Lung (tissue), 12 donors: ENCODE measurements around the gene KIAA1958. TPM values are rescaled to one million over a fixed set of nuclear protein-coding genes. Genes with fewer than 3 reads are reported as not detected.

Source experiments
- ATAC-seq: fragments of 200-7000 bp; cut with Tn5 transposase; one replicate; pipeline ENCODE4 v1.9.1; 2020; ENCODE audit warnings: moderate number of reproducible peaks; ENCODE audit not compliant: insufficient read depth, low FRiP score
- DNase-seq, 3 donors: peaks; one replicate each; pipeline ENCODE4 v3.0.0-alpha.2; 2013 to 2017
- H3K27ac ChIP-seq, 2 donors: one replicate each; pipeline ENCODE4 v1.5.1; 2013; ENCODE audit warnings: mild to moderate bottlenecking in 2 of 2, moderate library complexity in 2 of 2, control low read depth in 1 of 2, inconsistent platforms in 1 of 2, low read depth in 1 of 2, low read length in 1 of 2
- H3K27me3 ChIP-seq, 3 donors: one replicate each; pipeline ENCODE4 v1.5.1; 2013; ENCODE audit warnings: low read length in 2 of 3; ENCODE audit not compliant: control insufficient read depth in 3 of 3, insufficient read depth in 3 of 3
- H3K36me3 ChIP-seq, 4 donors: one replicate each; pipeline ENCODE4 v1.5.1; 2013; ENCODE audit warnings: low read length in 4 of 4, mild to moderate bottlenecking in 1 of 4, moderate library complexity in 1 of 4; ENCODE audit not compliant: control insufficient read depth in 4 of 4, insufficient read depth in 4 of 4
- H3K4me1 ChIP-seq, 5 donors: one replicate each; pipeline ENCODE4 v1.5.1; 2013; ENCODE audit warnings: low read length in 5 of 5, mild to moderate bottlenecking in 2 of 5, moderate library complexity in 1 of 5; ENCODE audit not compliant: control insufficient read depth in 5 of 5, insufficient read depth in 5 of 5
- H3K4me3 ChIP-seq: one replicate; pipeline ENCODE4 v1.5.1; 2013; ENCODE audit warnings: mild to moderate bottlenecking, control low read depth, moderate library complexity
- H3K9ac ChIP-seq, 2 donors: one replicate each; pipeline ENCODE4 v1.5.1; 2013; ENCODE audit warnings: low read length in 2 of 2, control low read depth in 1 of 2; ENCODE audit not compliant: insufficient read depth in 1 of 2
- H3K9me3 ChIP-seq, 4 donors: one replicate each; pipeline ENCODE4 v1.5.1; 2013; ENCODE audit warnings: low read length in 3 of 4, mild to moderate bottlenecking in 1 of 4, moderate library complexity in 1 of 4; ENCODE audit not compliant: control insufficient read depth in 4 of 4, insufficient read depth in 3 of 4
- WGBS, 2 donors: extraction: QIAGEN DNeasy Blood & Tissue Kit; methylation state at CpG; one replicate each; pipeline ENCODE4 v1.1.7; 2013; 5-methylcytosine and 5-hydroxymethylcytosine counted together
- polyA plus RNA-seq, 2 donors: library from polyadenylated mRNA; stranded (reverse); fragments of 200-250 nt; gene quantifications; one replicate each; pipeline ENCODE4 v1.2.1, GENCODE V29; 2013
- total RNA-seq, 2 donors: library from RNA; depleted of rRNA in 1 of 2; stranded (reverse); fragments of >200 nt in 1 of 2; gene quantifications; one replicate each; pipeline ENCODE4 v1.2.1, GENCODE V29; 2014 to 2021
- TF ChIP-seq, protein P1 (sequence below): IDR thresholded peaks from 2 replicates; pipeline ENCODE4 v1.5.1; 2012; ENCODE audit warnings: mild to moderate bottlenecking; ENCODE audit errors: control extremely low read depth, extremely low read depth
- donor health status: control.
- donor health status: control.
- donor health status: Bipolar disorder and iron deficiency.
- donor health status: healthy.
- donor health status: DM: yes; HTN: yes; CAD: no.

The KIAA1958 gene
- total and polyA plus RNA-seq, 4 donors = 2.0 to 24.0 (median 6.8) TPM

DNA sequence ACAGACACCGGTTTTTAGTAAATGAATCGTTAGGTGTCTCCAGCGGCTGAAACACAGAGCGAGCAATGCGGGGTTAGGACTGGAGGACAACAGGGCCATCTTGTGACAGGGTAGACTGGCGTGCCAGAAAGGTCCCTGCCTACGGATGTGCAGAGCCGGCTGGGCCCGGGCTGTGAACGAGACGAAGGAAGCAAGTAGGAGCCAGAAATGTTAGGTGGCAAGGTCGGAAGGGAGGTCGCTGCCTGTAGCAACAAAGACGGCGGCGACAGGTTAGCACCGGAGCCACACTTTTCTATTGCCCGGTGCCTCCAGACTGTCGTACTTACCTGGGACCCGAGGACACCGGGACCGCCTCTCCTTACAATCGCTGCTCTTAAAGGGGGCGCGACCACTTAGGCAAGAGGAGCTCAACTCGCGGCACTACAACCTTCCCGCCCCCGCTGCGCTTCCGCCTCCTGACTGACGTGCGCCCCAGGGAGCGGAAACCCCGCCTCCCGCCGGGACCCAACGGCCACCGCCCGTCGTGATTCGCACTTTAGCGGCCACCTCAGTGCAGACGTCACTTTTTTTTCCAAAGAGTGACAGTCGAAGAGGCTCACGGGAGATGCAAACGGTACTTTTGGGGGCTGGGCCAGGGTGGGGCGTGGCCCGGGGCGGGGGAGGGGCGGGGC lies 231.2 kb downstream of the KIAA1958 start, which contains the start of gene INIP:
Gene INIP, minus strand, starts transcription at position 457 of the 671 bp plus-strand sequence. CDS start 1,632 bp downstream, outside the sequence.
- peak within 1 kb of the TSS; percentile 86 to 94 for H3K27ac ChIP-seq
- TF ChIP-seq, protein P1, sequence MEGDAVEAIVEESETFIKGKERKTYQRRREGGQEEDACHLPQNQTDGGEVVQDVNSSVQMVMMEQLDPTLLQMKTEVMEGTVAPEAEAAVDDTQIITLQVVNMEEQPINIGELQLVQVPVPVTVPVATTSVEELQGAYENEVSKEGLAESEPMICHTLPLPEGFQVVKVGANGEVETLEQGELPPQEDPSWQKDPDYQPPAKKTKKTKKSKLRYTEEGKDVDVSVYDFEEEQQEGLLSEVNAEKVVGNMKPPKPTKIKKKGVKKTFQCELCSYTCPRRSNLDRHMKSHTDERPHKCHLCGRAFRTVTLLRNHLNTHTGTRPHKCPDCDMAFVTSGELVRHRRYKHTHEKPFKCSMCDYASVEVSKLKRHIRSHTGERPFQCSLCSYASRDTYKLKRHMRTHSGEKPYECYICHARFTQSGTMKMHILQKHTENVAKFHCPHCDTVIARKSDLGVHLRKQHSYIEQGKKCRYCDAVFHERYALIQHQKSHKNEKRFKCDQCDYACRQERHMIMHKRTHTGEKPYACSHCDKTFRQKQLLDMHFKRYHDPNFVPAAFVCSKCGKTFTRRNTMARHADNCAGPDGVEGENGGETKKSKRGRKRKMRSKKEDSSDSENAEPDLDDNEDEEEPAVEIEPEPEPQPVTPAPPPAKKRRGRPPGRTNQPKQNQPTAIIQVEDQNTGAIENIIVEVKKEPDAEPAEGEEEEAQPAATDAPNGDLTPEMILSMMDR = no peak
- no peaks in the 10 kb centered on the region for H3K9me3 ChIP-seq
- peaks cover 0 to 11% (median 5%) of the 10 kb centered on the region in 4 donors for H3K36me3 ChIP-seq
- DNase-seq (peak; percentile 98 to 99 (median 98)), ATAC-seq (peak; percentile 96)
- H3K4me3 ChIP-seq = peak within 1 kb of the TSS; percentile 85
- H3K9ac ChIP-seq = peak within 1 kb of the TSS; percentile 86
- peaks cover 0 to 8% (median 0%) of the 10 kb centered on the region in 5 donors for H3K4me1 ChIP-seq
- 0 to 1% methylated on average over 51 of the region's 51 CpGs for WGBS, 2 donors
- no peaks in the 10 kb centered on the region for H3K27me3 ChIP-seq

Other genes with a start within 250 kb of the KIAA1958 start
- 10 to 100 TPM; 71.3 to 75.1 TPM for gene PTBP3, start 153.2 kb upstream of the KIAA1958 start, total RNA-seq
- 10 to 100 TPM; 12.4 to 22.4 TPM for gene PTBP3, start 153.2 kb upstream of the KIAA1958 start, polyA plus RNA-seq
- 10 to 100 TPM; 31.4 to 58.6 TPM for gene HSDL2, start 106.7 kb upstream of the KIAA1958 start, total RNA-seq
- gene HSDL2, start 106.7 kb upstream of the KIAA1958 start, polyA plus RNA-seq = 10 to 100 TPM; 22.5 to 38.2 TPM
- gene INIP, start 231.3 kb downstream of the KIAA1958 start, total RNA-seq = 10 to 100 TPM; 22.0 to 25.8 TPM
- 10 to 100 TPM in 1 of 2 donors, 1 to 10 TPM in 1; 9.1 to 11.5 TPM for gene INIP, start 231.3 kb downstream of the KIAA1958 start, polyA plus RNA-seq